Neural crest cell (in vitro differentiated cells): ENCODE data around the gene USP17L26. TPM values are rescaled to one million over a fixed set of nuclear protein-coding genes. Genes with fewer than 3 reads are reported as not detected.
A peak's percentile ranks its signal among the peaks of the same experiment; 100 is the strongest.
"Not testable (repeated sequence)": the region's sequence is repeated elsewhere in the genome, so short reads cannot be mapped to it uniquely, and the experiment has no call there.

ENCODE experiments used
- DNase-seq: peaks from one replicate; pipeline ENCODE4 v3.0.0; 2021; ENCODE audit warnings: low read depth, mixed read lengths, low spot score
- H3K27ac Mint-ChIP-seq: one replicate; pipeline ENCODE4 v1.8.0; 2021; ENCODE audit warnings: mild to moderate bottlenecking, mixed read lengths; ENCODE audit not compliant: unreplicated experiment
- H3K27me3 Mint-ChIP-seq: 2 replicates; pipeline ENCODE4 v1.8.0; 2021; ENCODE audit warnings: low read depth, mild to moderate bottlenecking, mixed read lengths
- H3K36me3 Mint-ChIP-seq: 2 replicates; pipeline ENCODE4 v1.8.0; 2021; ENCODE audit warnings: low read depth, mild to moderate bottlenecking, mixed read lengths
- H3K4me1 Mint-ChIP-seq: 2 replicates; pipeline ENCODE4 v1.8.0; 2021; ENCODE audit warnings: mixed read lengths
- H3K4me3 Mint-ChIP-seq: one replicate; pipeline ENCODE4 v1.8.0; 2021; ENCODE audit warnings: mild to moderate bottlenecking, mixed read lengths
- H3K9me3 Mint-ChIP-seq: 2 replicates; pipeline ENCODE4 v1.8.0; 2021; ENCODE audit warnings: mixed read lengths
- total RNA-seq: library from RNA; stranded (reverse); gene quantifications from 2 replicates; pipeline ENCODE4 v1.2.1, GENCODE V29; 2021
- TF ChIP-seq, protein P1 (sequence below): fragments of 200-600 bp; sonication (generic); conservative IDR thresholded peaks from 2 replicates; pipeline ENCODE4 v1.5.0; 2021; ENCODE audit warnings: antibody characterized with exemption, mild to moderate bottlenecking

Gene USP17L26
- total RNA-seq, 1 donor from 2014 or later: not detected

DNA sequence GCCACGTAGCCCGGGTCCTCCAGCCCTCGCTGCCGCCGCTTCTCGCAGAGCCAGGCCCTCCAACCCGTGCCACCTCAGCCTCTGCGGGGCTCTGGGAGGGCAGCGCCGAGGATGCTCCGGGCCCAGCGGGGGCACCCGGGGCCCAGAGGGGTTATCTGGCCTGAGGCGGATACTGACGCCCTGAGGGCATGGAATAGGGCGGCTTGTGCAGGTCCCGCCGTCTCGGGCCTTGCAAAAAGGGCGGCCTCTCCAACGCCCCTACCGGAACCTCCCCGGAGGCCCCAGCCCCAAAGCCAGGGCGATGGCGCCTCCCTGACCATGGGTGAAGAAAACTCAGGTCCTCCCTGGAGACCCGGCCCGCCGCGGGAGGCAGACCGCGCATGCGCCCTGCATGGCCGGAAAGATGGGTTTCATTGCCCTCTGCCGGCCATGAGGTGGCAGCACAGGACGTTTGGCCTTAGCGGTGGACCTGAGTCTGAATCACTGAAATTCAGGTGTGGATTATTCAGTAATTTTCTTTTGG is 46.6 kb downstream of the USP17L26 start:
- TF ChIP-seq, protein P1, sequence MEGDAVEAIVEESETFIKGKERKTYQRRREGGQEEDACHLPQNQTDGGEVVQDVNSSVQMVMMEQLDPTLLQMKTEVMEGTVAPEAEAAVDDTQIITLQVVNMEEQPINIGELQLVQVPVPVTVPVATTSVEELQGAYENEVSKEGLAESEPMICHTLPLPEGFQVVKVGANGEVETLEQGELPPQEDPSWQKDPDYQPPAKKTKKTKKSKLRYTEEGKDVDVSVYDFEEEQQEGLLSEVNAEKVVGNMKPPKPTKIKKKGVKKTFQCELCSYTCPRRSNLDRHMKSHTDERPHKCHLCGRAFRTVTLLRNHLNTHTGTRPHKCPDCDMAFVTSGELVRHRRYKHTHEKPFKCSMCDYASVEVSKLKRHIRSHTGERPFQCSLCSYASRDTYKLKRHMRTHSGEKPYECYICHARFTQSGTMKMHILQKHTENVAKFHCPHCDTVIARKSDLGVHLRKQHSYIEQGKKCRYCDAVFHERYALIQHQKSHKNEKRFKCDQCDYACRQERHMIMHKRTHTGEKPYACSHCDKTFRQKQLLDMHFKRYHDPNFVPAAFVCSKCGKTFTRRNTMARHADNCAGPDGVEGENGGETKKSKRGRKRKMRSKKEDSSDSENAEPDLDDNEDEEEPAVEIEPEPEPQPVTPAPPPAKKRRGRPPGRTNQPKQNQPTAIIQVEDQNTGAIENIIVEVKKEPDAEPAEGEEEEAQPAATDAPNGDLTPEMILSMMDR: peak; percentile 65
- H3K27me3 Mint-ChIP-seq: peaks cover 10% of the 10 kb centered on the region
- not testable (repeated sequence) for H3K4me3 Mint-ChIP-seq, H3K27ac Mint-ChIP-seq, H3K36me3 Mint-ChIP-seq, H3K4me1 Mint-ChIP-seq, H3K9me3 Mint-ChIP-seq
- DNase-seq: peak; percentile 38

DNA sequence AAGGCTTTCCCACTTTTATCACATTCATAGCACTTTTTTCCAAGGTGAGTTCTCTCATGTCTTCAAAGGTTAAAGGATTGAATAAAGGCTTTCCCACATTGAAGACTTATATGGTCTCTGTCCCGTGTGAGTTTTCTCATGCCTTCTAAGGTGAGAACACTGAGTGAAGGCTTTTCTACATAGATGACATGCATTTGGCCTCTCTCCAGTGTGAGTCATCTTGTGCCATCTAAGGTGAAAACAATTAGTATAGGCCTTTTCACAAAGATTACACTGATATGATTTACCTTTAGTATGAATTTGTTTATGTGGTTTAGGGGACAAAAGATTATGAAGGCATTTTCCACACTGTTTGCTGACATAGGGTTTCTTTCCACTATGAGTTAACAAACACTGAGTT is 49.7 kb downstream of the USP17L26 start:
- H3K4me1 Mint-ChIP-seq: no peaks in the 10 kb centered on the region
- H3K4me3 Mint-ChIP-seq: no peak overlapping the region
- H3K27me3 Mint-ChIP-seq: peaks cover 13% of the 10 kb centered on the region
- no peak overlapping the region for H3K27ac Mint-ChIP-seq
- no peaks in the 10 kb centered on the region for H3K9me3 Mint-ChIP-seq
- DNase-seq: no peak
- TF ChIP-seq, protein P1: no peak
- no peaks in the 10 kb centered on the region for H3K36me3 Mint-ChIP-seq

Other genes with a start within 250 kb of the USP17L26 start
- not detected in 2 replicates for gene FAM90A26, start 164.2 kb upstream of the USP17L26 start, total RNA-seq
- gene USP17L10, start 124.0 kb upstream of the USP17L26 start, total RNA-seq: not detected in 2 replicates
- not detected in 2 replicates for gene USP17L11, start 119.3 kb upstream of the USP17L26 start, total RNA-seq
- gene USP17L12, start 114.5 kb upstream of the USP17L26 start, total RNA-seq: not detected in 2 replicates
- gene USP17L13, start 109.8 kb upstream of the USP17L26 start, total RNA-seq: not detected in 2 replicates
- gene USP17L15, start 100.3 kb upstream of the USP17L26 start, total RNA-seq: not detected in 2 replicates
- gene USP17L17, start 90.8 kb upstream of the USP17L26 start, total RNA-seq: not detected in 2 replicates
- gene USP17L18, start 86.0 kb upstream of the USP17L26 start, total RNA-seq: not detected in 2 replicates
- not detected in 2 replicates for gene USP17L19, start 81.3 kb upstream of the USP17L26 start, total RNA-seq
- not detected in 2 replicates for gene USP17L20, start 76.5 kb upstream of the USP17L26 start, total RNA-seq
- not detected in 2 replicates for gene USP17L21, start 71.8 kb upstream of the USP17L26 start, total RNA-seq
- gene USP17L22, start 67.0 kb upstream of the USP17L26 start, total RNA-seq: not detected in 2 replicates
- not detected in 2 replicates for gene USP17L24, start 9.5 kb upstream of the USP17L26 start, total RNA-seq
- not detected in 2 replicates for gene USP17L25, start 4.7 kb upstream of the USP17L26 start, total RNA-seq
- gene USP17L5, start 4.7 kb downstream of the USP17L26 start, total RNA-seq: not detected in 2 replicates
- gene USP17L27, start 9.5 kb downstream of the USP17L26 start, total RNA-seq: not detected in 2 replicates
- not detected in 2 replicates for gene USP17L28, start 14.2 kb downstream of the USP17L26 start, total RNA-seq
- not detected in 2 replicates for gene USP17L29, start 19.0 kb downstream of the USP17L26 start, total RNA-seq
- gene USP17L30, start 28.5 kb downstream of the USP17L26 start, total RNA-seq: not detected in 2 replicates
- gene DEFB131A, start 109.8 kb downstream of the USP17L26 start, total RNA-seq: not detected in 2 replicates